HepG2 (cell line): ENCODE data around the gene RABGAP1L. TPM values are rescaled to one million over a fixed set of nuclear protein-coding genes. Genes with fewer than 3 reads are reported as not detected.

Experiments used
- ATAC-seq: fragments of 200-7000 bp; cut with Tn5 transposase; 3 replicates; pipeline ENCODE4 v1.9.1; 2020; ENCODE audit warnings: mild to moderate bottlenecking, moderate library complexity
- BruUV-seq: library from RNA; stranded (reverse); fragments of 400-500 nt; replicated peaks from 2 replicates; lab custom pipeline; 2021; lab: Mats Ljungman, UMichigan
- CTCF ChIA-PET: fragments of 300-600 bp; formaldehyde crosslinking; extraction: SDS; loops from one replicate; lab custom pipeline; 2021; ENCODE audit warnings: low total read pairs, inconsistent platforms, low intra/inter-chr PET ratio; lab: Yijun Ruan, JAX
- POLR2A ChIA-PET: fragments of 350-600 bp; sonication (Branson Sonifier 250); formaldehyde crosslinking; loops from one replicate; lab custom pipeline; 2020; ENCODE audit warnings: antibody characterized with exemption, inconsistent platforms; lab: Yijun Ruan, JAX
- DNase-seq: peaks from one replicate; pipeline ENCODE4 v3.0.0-alpha.2; 2015; ENCODE audit warnings: low spot score
- FAIRE-seq: peaks from 3 replicates; lab custom pipeline; 2011; peaks lifted over from hg19 to GRCh38; lab: Jason Lieb, UNC
- H2AFZ ChIP-seq: one replicate; pipeline ENCODE4 v1.6.1; 2011; ENCODE audit warnings: low read length, inconsistent platforms
- H3K27ac ChIP-seq: fragments of 300-600 bp; 3 replicates; pipeline ENCODE4 v1.8.0; 2011; ENCODE audit warnings: mixed run types, mild to moderate bottlenecking, mixed read lengths, low read length, inconsistent platforms; ENCODE audit not compliant: insufficient read depth; ENCODE audit errors: extremely low read length
- H3K27me3 ChIP-seq, 2 experiments: fragments of 200-600 bp in 1 of 2; 2 replicates in 1 of 2; 3 replicates in 1 of 2; pipeline versions ENCODE4 v1.6.0 to v1.8.0; 2011; ENCODE audit warnings: low read length in 2 of 2, mild to moderate bottlenecking in 2 of 2, moderate library complexity in 2 of 2, inconsistent platforms in 1 of 2; ENCODE audit not compliant: insufficient read depth in 2 of 2, control insufficient read depth in 1 of 2
- H3K36me3 ChIP-seq, 2 experiments: fragments of 200-600 bp in 1 of 2; replicated peaks in 1 of 2; 2 replicates in 1 of 2; 3 replicates in 1 of 2; pipeline versions ENCODE4 v1.5.1 to v1.8.0; 2011; ENCODE audit warnings: low read length in 2 of 2, inconsistent platforms in 1 of 2; ENCODE audit not compliant: insufficient read depth in 2 of 2, control insufficient read depth in 1 of 2
- H3K4me1 ChIP-seq: 2 replicates; pipeline ENCODE4 v1.5.1; 2012; ENCODE audit warnings: low read length, inconsistent platforms; ENCODE audit not compliant: insufficient read depth
- H3K4me2 ChIP-seq: 2 replicates; pipeline ENCODE4 v1.6.0; 2011; ENCODE audit warnings: low read depth, low read length, inconsistent platforms
- H3K4me3 ChIP-seq, 3 experiments: fragments of 200-600 bp in 1 of 3; sonication (generic), shearing (Covaris generic) in 1 of 3; replicated peaks in 1 of 3; 2 replicates each; pipeline ENCODE4 v1.5.1; 2011 to 2016; ENCODE audit warnings: low read length in 3 of 3, inconsistent platforms in 2 of 3, low read depth in 2 of 3, mild to moderate bottlenecking in 2 of 3, control low read depth in 1 of 3, mixed read lengths in 1 of 3; ENCODE audit not compliant: insufficient read depth in 1 of 3
- H3K79me2 ChIP-seq: one replicate; pipeline ENCODE4 v1.6.1; 2011; ENCODE audit warnings: low read length, inconsistent platforms; ENCODE audit not compliant: insufficient read depth
- H3K9ac ChIP-seq: 2 replicates; pipeline ENCODE4 v1.6.0; 2011; ENCODE audit warnings: mild to moderate bottlenecking, low read depth, low read length, inconsistent platforms; ENCODE audit not compliant: insufficient read depth
- H3K9me3 ChIP-seq: 2 replicates; pipeline ENCODE4 v1.5.1; 2012; ENCODE audit warnings: mild to moderate bottlenecking, low read length
- H4K20me1 ChIP-seq: 2 replicates; pipeline ENCODE4 v1.6.0; 2011; ENCODE audit warnings: inconsistent platforms, mild to moderate bottlenecking, low read length, moderate library complexity; ENCODE audit not compliant: insufficient read depth
- ARNT ChIP-seq: fragments of 450-650 bp; IDR thresholded peaks from 2 replicates; pipeline ENCODE4 v1.6.1; 2017
- ETV5 ChIP-seq: IDR thresholded peaks from 2 replicates; pipeline ENCODE4 v1.6.1; 2018; ENCODE audit warnings: missing biosample characterization, missing genetic modification reagents, inconsistent platforms, borderline replicate concordance
- HIVEP1 ChIP-seq: sonication (generic); formaldehyde crosslinking; IDR thresholded peaks from 2 replicates; pipeline ENCODE4 v1.4.0; 2020; ENCODE audit warnings: mild to moderate bottlenecking, missing genetic modification reagents
- KDM1A ChIP-seq: IDR thresholded peaks from 2 replicates; pipeline ENCODE4 v1.6.1; 2016; ENCODE audit warnings: missing compliant biosample characterization
- KLF12 ChIP-seq: sonication (generic); formaldehyde crosslinking; IDR thresholded peaks from 2 replicates; pipeline ENCODE4 v1.4.0; 2020; ENCODE audit warnings: missing genetic modification reagents, borderline replicate concordance
- KMT2A ChIP-seq: sonication (generic); formaldehyde crosslinking; IDR thresholded peaks from 2 replicates; pipeline ENCODE4 v1.4.0; 2020; ENCODE audit warnings: missing genetic modification reagents
- MXD4 ChIP-seq: IDR thresholded peaks from 2 replicates; pipeline ENCODE4 v1.6.1; 2016; ENCODE audit warnings: mild to moderate bottlenecking, missing biosample characterization, missing genetic modification reagents
- SP1 ChIP-seq, 2 experiments: fragments of 450-650 bp in 1 of 2; sonication (generic) in 1 of 2; formaldehyde crosslinking in 1 of 2; IDR thresholded peaks; 2 replicates each; pipeline versions ENCODE4 v1.4.0 to v1.6.1; 2016 to 2020; ENCODE audit warnings: missing genetic modification reagents in 1 of 2
- ZC3H13 ChIP-seq: sonication (generic); formaldehyde crosslinking; IDR thresholded peaks from 2 replicates; pipeline ENCODE4 v1.8.1; 2023; ENCODE audit warnings: mild to moderate bottlenecking, missing genetic modification reagents, moderate library complexity
- ZNF33A ChIP-seq: sonication (generic); formaldehyde crosslinking; IDR thresholded peaks from 2 replicates; pipeline ENCODE4 v1.5.1; 2020; ENCODE audit warnings: missing genetic modification reagents, mild to moderate bottlenecking, moderate library complexity, borderline replicate concordance
- ZNF501 ChIP-seq: sonication (generic); formaldehyde crosslinking; IDR thresholded peaks from 2 replicates; pipeline ENCODE4 v1.5.1; 2020; ENCODE audit warnings: mild to moderate bottlenecking, moderate library complexity, missing genetic modification reagents
- ZNF570 ChIP-seq: sonication (generic); formaldehyde crosslinking; IDR thresholded peaks from 2 replicates; pipeline ENCODE4 v1.4.0; 2020; ENCODE audit warnings: mild to moderate bottlenecking, missing genetic modification reagents, borderline replicate concordance
- WGBS: methylation state at CpG from one replicate; pipeline ENCODE4 v1.1.6; 2017; ENCODE audit warnings: low lambda C conversion rate; 5-methylcytosine and 5-hydroxymethylcytosine counted together
- in situ Hi-C: cut with HindIII; loops from 2 replicates; pipeline ENCODE4 v1.10.0; 2017; ENCODE audit warnings: low pct_unique_long_range_greater_than_20kb; ENCODE audit not compliant: extremely low pct_ligation_motif_present
- intact Hi-C: fragments of 100-400 bp; cut with micrococcal nuclease; formaldehyde crosslinking; loops from one replicate; pipeline ENCODE4 v1.10.0; 2022; ENCODE audit not compliant: unreplicated experiment
- polyA plus RNA-seq, 8 experiments: library from polyadenylated mRNA; depleted of rRNA in 3 of 8; stranded (reverse) in 7 of 8; unstranded in 1 of 8; fragments of >200 nt; fragmentation: Illumina TruSeq in 4 of 8; extraction: Trizol in 4 of 8; gene quantifications; 2 replicates each; pipeline versions ENCODE4 v1.2.1 to v1.2.3, GENCODE V29; 2011 to 2016; ENCODE audit warnings: low read depth in 4 of 8, missing spikeins in 1 of 8, mixed read lengths in 1 of 8; ENCODE audit not compliant: insufficient read depth in 1 of 8
- total RNA-seq, 5 experiments: library from RNA; depleted of rRNA; stranded (reverse); fragments of >200 nt; fragmentation: Illumina TruSeq; extraction: Trizol; gene quantifications; 2 replicates each; pipeline ENCODE4 v1.2.3, GENCODE V29; 2016; ENCODE audit warnings: low read depth in 1 of 5
- TF ChIP-seq, protein P1 (sequence below): sonication (generic); formaldehyde crosslinking; IDR thresholded peaks from 2 replicates; pipeline ENCODE4 v1.5.1; 2020; ENCODE audit warnings: mild to moderate bottlenecking, moderate library complexity, missing genetic modification reagents
- TF ChIP-seq, protein P2 (sequence below): sonication (generic); formaldehyde crosslinking; IDR thresholded peaks from 2 replicates; pipeline ENCODE4 v1.9.0; 2022; ENCODE audit warnings: low read depth, missing genetic modification reagents

RABGAP1L gene
- total and polyA plus RNA-seq, 2 of the 13 experiments (the other 11 are each of a cell fraction or from before 2014, with no cell fraction given): 7.9 to 22.6 TPM

GRCh38 chr1:174786358-174786757, 627.0 kb downstream of the RABGAP1L start:
- no peaks in the 10 kb centered on the region for H4K20me1 ChIP-seq
- H3K36me3 ChIP-seq: no peaks in the 10 kb centered on the region
- no TSS peak for BruUV-seq
- intact Hi-C loops (no loop called here), in situ Hi-C loops (no loop called here)
- no peak overlapping the region for H3K9ac ChIP-seq
- H2AFZ ChIP-seq: no peak overlapping the region
- no peaks in the 10 kb centered on the region for H3K27me3 ChIP-seq
- WGBS: 59% methylated on average over 2 of the region's 2 CpGs
- FAIRE-seq (no peak), DNase-seq (no peak), ATAC-seq (no peak)
- H3K27ac ChIP-seq: no peak overlapping the region
- no peaks in the 10 kb centered on the region for H3K9me3 ChIP-seq
- TF ChIP-seq ZNF501 (CRISPR knock-in tag) (no peak), KMT2A (CRISPR knock-in tag) (no peak), SP1 (IDR thresholded peaks at IDR 0.05) (no peak), SP1 (CRISPR knock-in tag; IDR thresholded peaks at IDR 0.05) (no peak)
- H3K79me2 ChIP-seq: no peaks in the 10 kb centered on the region
- no peak overlapping the region for H3K4me2 ChIP-seq
- POLR2A ChIA-PET: no interaction called here
- no peak overlapping the region for H3K4me3 ChIP-seq
- H3K4me1 ChIP-seq: no peaks in the 10 kb centered on the region
- CTCF ChIA-PET: no interaction called here

DNA sequence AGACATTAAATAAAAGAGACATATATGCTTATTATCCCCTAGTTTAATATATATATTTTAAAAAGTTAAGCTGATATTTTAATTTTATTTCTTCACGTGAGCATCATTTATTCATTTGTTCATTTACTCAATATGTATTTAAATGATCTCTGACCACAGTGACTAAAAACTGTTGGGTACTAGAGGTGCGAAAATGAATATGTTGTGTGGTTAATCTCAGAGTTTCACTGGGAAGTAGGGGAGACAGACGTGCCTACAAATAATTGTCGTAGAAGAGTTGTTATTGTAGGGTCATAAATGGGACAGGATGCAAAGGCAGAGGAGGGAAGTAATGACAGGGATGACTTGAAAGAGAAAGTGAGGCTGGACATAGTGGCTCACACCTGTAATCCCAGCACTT, 627.4 kb downstream of the RABGAP1L start:
- Histone ChIP-seq H3K9me3 (no peaks in the 10 kb centered on the region), H4K20me1 (no peaks in the 10 kb centered on the region), H3K79me2 (no peaks in the 10 kb centered on the region), H2AFZ (no peak overlapping the region), H3K4me3 (no peak overlapping the region), H3K27ac (no peak overlapping the region), H3K36me3 (no peaks in the 10 kb centered on the region), H3K9ac (no peak overlapping the region), H3K27me3 (no peaks in the 10 kb centered on the region), H3K4me1 (no peaks in the 10 kb centered on the region), H3K4me2 (no peak overlapping the region)
- ATAC-seq (no peak), DNase-seq (no peak), FAIRE-seq (no peak)
- POLR2A ChIA-PET: no interaction called here
- WGBS: 91% methylated on average over 4 of the region's 4 CpGs
- no peak for TF ChIP-seq HIVEP1
- no peak for TF ChIP-seq ZC3H13
- no peak for TF ChIP-seq ZNF33A (CRISPR knock-in tag)
- no peak for TF ChIP-seq KLF12
- TF ChIP-seq, protein P1, sequence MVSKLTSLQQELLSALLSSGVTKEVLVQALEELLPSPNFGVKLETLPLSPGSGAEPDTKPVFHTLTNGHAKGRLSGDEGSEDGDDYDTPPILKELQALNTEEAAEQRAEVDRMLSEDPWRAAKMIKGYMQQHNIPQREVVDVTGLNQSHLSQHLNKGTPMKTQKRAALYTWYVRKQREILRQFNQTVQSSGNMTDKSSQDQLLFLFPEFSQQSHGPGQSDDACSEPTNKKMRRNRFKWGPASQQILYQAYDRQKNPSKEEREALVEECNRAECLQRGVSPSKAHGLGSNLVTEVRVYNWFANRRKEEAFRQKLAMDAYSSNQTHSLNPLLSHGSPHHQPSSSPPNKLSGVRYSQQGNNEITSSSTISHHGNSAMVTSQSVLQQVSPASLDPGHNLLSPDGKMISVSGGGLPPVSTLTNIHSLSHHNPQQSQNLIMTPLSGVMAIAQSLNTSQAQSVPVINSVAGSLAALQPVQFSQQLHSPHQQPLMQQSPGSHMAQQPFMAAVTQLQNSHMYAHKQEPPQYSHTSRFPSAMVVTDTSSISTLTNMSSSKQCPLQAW (CRISPR knock-in tag): no peak
- TF ChIP-seq ZNF570 (CRISPR knock-in tag): no peak
- no peak for TF ChIP-seq MXD4 (CRISPR knock-in tag)
- TF ChIP-seq, protein P2, sequence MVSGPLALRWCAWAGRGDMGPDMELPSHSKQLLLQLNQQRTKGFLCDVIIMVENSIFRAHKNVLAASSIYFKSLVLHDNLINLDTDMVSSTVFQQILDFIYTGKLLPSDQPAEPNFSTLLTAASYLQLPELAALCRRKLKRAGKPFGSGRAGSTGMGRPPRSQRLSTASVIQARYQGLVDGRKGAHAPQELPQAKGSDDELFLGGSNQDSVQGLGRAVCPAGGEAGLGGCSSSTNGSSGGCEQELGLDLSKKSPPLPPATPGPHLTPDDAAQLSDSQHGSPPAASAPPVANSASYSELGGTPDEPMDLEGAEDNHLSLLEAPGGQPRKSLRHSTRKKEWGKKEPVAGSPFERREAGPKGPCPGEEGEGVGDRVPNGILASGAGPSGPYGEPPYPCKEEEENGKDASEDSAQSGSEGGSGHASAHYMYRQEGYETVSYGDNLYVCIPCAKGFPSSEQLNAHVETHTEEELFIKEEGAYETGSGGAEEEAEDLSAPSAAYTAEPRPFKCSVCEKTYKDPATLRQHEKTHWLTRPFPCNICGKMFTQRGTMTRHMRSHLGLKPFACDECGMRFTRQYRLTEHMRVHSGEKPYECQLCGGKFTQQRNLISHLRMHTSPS (CRISPR knock-in tag): no peak
- no peak for TF ChIP-seq ARNT
- TF ChIP-seq ETV5 (CRISPR knock-in tag): no peak
- no peak for TF ChIP-seq KDM1A (CRISPR knock-in tag)
- CTCF ChIA-PET: no interaction called here
- BruUV-seq: no TSS peak
- in situ Hi-C loops: no loop called here
- intact Hi-C loops: no loop called here
